Body of pancreas (tissue), 4 donors: ENCODE data around the gene PCDH8.

ENCODE experiments used
- POLR2A ChIP-seq, 3 donors: fragments of 450-650 bp; IDR thresholded peaks; one replicate each; pipeline ENCODE4 v1.6.1; 2016; ENCODE audit warnings: antibody characterized with exemption in 3 of 3, mild to moderate bottlenecking in 2 of 3
- TF ChIP-seq, protein P1 (sequence below), 7 experiments: fragments of 450-650 bp in 4 of 7; fragments of 200-600 bp in 3 of 7; sonication (generic) in 3 of 7; IDR thresholded peaks; one replicate each; pipeline ENCODE4 v1.5.1; 2016 to 2019; ENCODE audit warnings: antibody characterized with exemption in 7 of 7

DNA sequence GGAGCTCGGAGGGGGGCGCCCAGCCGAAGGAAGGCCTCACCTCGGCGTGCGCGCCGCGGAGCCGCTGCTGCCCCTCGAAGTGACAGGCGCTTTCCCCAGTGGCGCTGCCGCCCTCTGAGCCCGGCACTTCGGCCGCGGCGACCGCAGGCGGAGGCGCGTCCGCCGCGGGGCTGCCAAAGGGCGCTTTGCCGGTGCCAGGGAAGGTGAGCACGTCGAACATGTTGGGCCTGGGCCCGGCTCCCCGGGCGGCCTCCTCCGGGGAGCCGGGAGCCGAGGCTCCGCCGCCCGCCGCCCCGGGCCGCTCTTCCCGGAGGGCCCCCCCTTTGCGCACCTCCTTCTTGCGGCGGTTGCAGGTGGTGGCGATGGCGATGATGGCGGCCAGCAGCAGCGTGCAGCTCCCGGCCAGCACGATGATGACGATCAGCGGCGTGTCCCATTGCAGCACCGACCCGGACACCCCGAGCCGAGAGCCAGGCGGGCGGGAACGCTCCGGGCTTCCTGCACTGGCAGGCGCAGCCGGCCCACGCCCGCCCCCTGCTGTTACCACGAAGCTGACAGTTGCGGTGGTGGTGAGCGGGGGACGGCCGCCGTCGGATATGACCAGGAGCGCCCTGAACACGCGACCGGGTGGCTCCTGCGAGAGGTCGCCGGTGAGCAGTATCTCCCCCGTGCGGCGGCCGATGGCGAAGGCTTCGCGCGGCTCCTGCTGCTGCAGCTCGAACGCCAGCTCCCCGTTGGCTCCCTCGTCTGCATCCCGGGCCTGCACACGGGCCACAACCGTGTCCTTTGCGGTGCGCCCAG is 2.5 kb downstream of the PCDH8 start:
- TF ChIP-seq, protein P1, sequence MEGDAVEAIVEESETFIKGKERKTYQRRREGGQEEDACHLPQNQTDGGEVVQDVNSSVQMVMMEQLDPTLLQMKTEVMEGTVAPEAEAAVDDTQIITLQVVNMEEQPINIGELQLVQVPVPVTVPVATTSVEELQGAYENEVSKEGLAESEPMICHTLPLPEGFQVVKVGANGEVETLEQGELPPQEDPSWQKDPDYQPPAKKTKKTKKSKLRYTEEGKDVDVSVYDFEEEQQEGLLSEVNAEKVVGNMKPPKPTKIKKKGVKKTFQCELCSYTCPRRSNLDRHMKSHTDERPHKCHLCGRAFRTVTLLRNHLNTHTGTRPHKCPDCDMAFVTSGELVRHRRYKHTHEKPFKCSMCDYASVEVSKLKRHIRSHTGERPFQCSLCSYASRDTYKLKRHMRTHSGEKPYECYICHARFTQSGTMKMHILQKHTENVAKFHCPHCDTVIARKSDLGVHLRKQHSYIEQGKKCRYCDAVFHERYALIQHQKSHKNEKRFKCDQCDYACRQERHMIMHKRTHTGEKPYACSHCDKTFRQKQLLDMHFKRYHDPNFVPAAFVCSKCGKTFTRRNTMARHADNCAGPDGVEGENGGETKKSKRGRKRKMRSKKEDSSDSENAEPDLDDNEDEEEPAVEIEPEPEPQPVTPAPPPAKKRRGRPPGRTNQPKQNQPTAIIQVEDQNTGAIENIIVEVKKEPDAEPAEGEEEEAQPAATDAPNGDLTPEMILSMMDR (IDR thresholded peaks at IDR 0.05), result peak in 2 of 7 experiments; percentile 13 to 19
- no peak for TF ChIP-seq POLR2A (IDR thresholded peaks at IDR 0.05)
